H1 (cell line): ENCODE measurements around the gene ARHGAP27. TPM values are rescaled to one million over a fixed set of nuclear protein-coding genes. Genes with fewer than 3 reads are reported as not detected.

ENCODE experiments used
- CHD7 ChIP-seq: fragments of 300-600 bp; sonication (generic); IDR thresholded peaks from 2 replicates; pipeline ENCODE4 v1.7.1; 2012; ENCODE audit warnings: low read length, moderate library complexity, mild to moderate bottlenecking, inconsistent platforms; ENCODE audit not compliant: insufficient replicate concordance
- EZH2 ChIP-seq: fragments of 200-600 bp; sonication (generic); IDR thresholded peaks from 2 replicates; pipeline ENCODE4 v1.7.1; 2012; ENCODE audit warnings: low read depth, mild to moderate bottlenecking, moderate library complexity, low read length, inconsistent platforms; ENCODE audit not compliant: severe bottlenecking
- polyA plus RNA-seq, 7 experiments: library from polyadenylated mRNA; depleted of rRNA in 3 of 7; stranded (reverse) in 5 of 7; unstranded in 2 of 7; fragments of >200 nt in 5 of 7; fragments of 200-250 nt in 2 of 7; gene quantifications; 1 replicate in 5 of 7; 2 replicates in 1 of 7; 4 replicates in 1 of 7; pipeline versions ENCODE4 v1.2.1 to v1.2.3, GENCODE V29; 2011 to 2013; ENCODE audit warnings: missing spikeins in 2 of 7, mixed read lengths in 2 of 7
- total RNA-seq: library from RNA; stranded (reverse); fragmentation: NEBNext Ultra II Directional; extraction: Animal tissue kit (Norgen Biotek cat#: 25700); gene quantifications from 2 replicates; pipeline ENCODE4 v1.2.1, GENCODE V29; 2021

ARHGAP27 gene
- total and polyA plus RNA-seq, 2 of the 8 experiments (the other 6 are each of a cell fraction or from before 2014, with no cell fraction given), result 11.6 to 13.1 TPM

- TF ChIP-seq CHD7, result no peak
- TF ChIP-seq EZH2, result no peak
Measured at GRCh38 chr17:45369421-45369820, 63.2 kb downstream of the ARHGAP27 start (continued).
